HL-60 (cell line): Measurements from ENCODE around the gene LCA5L.

ENCODE experiments used
- DNase-seq, 2 experiments: peaks; one replicate each; pipeline ENCODE4 v3.0.0-alpha.2; 2010 to 2020; ENCODE audit warnings: low read depth in 1 of 2, low spot score in 1 of 2
- H3K27ac ChIP-seq: fragments of 250-450 bp; sonication (Bioruptor Pico); replicated peaks from 2 replicates; pipeline ENCODE4 v1.5.1; 2020; ENCODE audit warnings: mild to moderate bottlenecking, moderate library complexity
- H3K27me3 ChIP-seq: fragments of 250-450 bp; sonication (Bioruptor Pico); 2 replicates; pipeline ENCODE4 v1.5.1; 2021; ENCODE audit warnings: mild to moderate bottlenecking, moderate library complexity; ENCODE audit not compliant: insufficient read depth, poor library complexity, severe bottlenecking
- H3K4me3 ChIP-seq: replicated peaks from 2 replicates; pipeline ENCODE4 v1.5.1; 2011; ENCODE audit warnings: mild to moderate bottlenecking, control low read depth, low read length; ENCODE audit not compliant: insufficient read depth
- CTCF ChIP-seq: IDR thresholded peaks from one replicate; pipeline ENCODE4 v1.5.1; 2011; ENCODE audit warnings: low read length, control low read depth, inconsistent platforms; ENCODE audit not compliant: insufficient read depth
- GABPA ChIP-seq: IDR thresholded peaks from 2 replicates; pipeline ENCODE4 v1.6.1; 2012; ENCODE audit warnings: low read depth
- POLR2AphosphoS5 ChIP-seq: IDR thresholded peaks from 2 replicates; pipeline ENCODE4 v1.6.1; 2012; ENCODE audit warnings: low read depth
- SPI1 ChIP-seq: IDR thresholded peaks from 2 replicates; pipeline ENCODE4 v1.6.1; 2012; ENCODE audit warnings: low read depth, mild to moderate bottlenecking, borderline replicate concordance
- TF ChIP-seq, protein P1 (sequence below): IDR thresholded peaks from 2 replicates; pipeline ENCODE4 v1.6.1; 2012; ENCODE audit warnings: low read depth; ENCODE audit not compliant: insufficient replicate concordance

Gene LCA5L

GRCh38 chr21:39453571-39454179, 8.1 kb upstream of the LCA5L start:
- TF ChIP-seq CTCF (no peak), POLR2AphosphoS5 (no peak), SPI1 (no peak), GABPA (no peak)
- TF ChIP-seq, protein P1, sequence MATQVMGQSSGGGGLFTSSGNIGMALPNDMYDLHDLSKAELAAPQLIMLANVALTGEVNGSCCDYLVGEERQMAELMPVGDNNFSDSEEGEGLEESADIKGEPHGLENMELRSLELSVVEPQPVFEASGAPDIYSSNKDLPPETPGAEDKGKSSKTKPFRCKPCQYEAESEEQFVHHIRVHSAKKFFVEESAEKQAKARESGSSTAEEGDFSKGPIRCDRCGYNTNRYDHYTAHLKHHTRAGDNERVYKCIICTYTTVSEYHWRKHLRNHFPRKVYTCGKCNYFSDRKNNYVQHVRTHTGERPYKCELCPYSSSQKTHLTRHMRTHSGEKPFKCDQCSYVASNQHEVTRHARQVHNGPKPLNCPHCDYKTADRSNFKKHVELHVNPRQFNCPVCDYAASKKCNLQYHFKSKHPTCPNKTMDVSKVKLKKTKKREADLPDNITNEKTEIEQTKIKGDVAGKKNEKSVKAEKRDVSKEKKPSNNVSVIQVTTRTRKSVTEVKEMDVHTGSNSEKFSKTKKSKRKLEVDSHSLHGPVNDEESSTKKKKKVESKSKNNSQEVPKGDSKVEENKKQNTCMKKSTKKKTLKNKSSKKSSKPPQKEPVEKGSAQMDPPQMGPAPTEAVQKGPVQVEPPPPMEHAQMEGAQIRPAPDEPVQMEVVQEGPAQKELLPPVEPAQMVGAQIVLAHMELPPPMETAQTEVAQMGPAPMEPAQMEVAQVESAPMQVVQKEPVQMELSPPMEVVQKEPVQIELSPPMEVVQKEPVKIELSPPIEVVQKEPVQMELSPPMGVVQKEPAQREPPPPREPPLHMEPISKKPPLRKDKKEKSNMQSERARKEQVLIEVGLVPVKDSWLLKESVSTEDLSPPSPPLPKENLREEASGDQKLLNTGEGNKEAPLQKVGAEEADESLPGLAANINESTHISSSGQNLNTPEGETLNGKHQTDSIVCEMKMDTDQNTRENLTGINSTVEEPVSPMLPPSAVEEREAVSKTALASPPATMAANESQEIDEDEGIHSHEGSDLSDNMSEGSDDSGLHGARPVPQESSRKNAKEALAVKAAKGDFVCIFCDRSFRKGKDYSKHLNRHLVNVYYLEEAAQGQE, result no peak
- Histone ChIP-seq H3K27ac (no peak overlapping the region), H3K4me3 (no peak overlapping the region), H3K27me3 (no peaks in the 10 kb centered on the region)
- no peak for DNase-seq

DNA sequence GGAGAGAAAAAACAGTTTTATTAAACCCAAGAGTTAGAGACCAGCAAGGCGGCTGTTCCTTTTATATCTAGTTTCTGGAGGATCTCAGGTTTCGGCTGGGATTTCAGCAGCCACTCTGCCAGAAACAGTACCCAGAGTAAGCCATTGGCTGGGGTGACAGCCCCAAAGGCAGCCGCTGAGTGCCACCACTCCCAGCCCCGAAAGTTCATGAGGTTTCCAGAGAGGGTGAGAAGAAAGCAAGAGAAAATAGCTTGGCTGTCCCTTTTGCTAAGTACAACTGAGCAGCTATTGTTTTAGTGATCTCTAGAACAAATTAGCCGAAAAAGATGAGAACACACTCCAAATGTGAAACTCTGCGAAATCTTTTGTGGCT, 7.4 kb upstream of the LCA5L start:
- no peak overlapping the region for H3K27ac ChIP-seq
- no peak for DNase-seq
- H3K27me3 ChIP-seq, result no peaks in the 10 kb centered on the region
- TF ChIP-seq, protein P1, result no peak
- TF ChIP-seq CTCF (no peak), GABPA (no peak), POLR2AphosphoS5 (no peak), SPI1 (no peak)
- no peak overlapping the region for H3K4me3 ChIP-seq

GRCh38 chr21:39452207-39452969, 6.8 kb upstream of the LCA5L start:
- no peak for DNase-seq
- TF ChIP-seq POLR2AphosphoS5 (no peak), GABPA (no peak), SPI1 (no peak), CTCF (no peak)
- TF ChIP-seq, protein P1, result no peak
- Histone ChIP-seq H3K27me3 (no peaks in the 10 kb centered on the region), H3K4me3 (no peak overlapping the region), H3K27ac (no peak overlapping the region)
